HG03442 (cell line): ENCODE results near the gene TUBB4A.

Experiments
- ATAC-seq: cut with Tn5 transposase; IDR thresholded peaks from one replicate; pipeline ENCODE4 v1.9.1; 2021; ENCODE audit warnings: mild to moderate bottlenecking, moderate library complexity; ENCODE audit not compliant: unreplicated experiment

The TUBB4A gene

GRCh38 chr19:6472713-6473112, 29.4 kb downstream of the TUBB4A start:
- ATAC-seq = no peak

GRCh38 chr19:6471076-6471475, 31.0 kb downstream of the TUBB4A start:
- ATAC-seq = no peak

GRCh38 chr19:6470173-6470572, 31.9 kb downstream of the TUBB4A start:
- no peak for ATAC-seq

- no peak for ATAC-seq
These were observed 34.7 kb downstream of the TUBB4A start for GRCh38 chr19:6467384-6467783.

GRCh38 chr19:6466526-6467248, 35.4 kb downstream of the TUBB4A start:
- ATAC-seq = no peak

- no peak for ATAC-seq
These were observed 36.4 kb downstream of the TUBB4A start for GRCh38 chr19:6465663-6466062.

- ATAC-seq = no peak
These were observed 37.1 kb downstream of the TUBB4A start for GRCh38 chr19:6465006-6465405.

GRCh38 chr19:6464070-6464873, 37.8 kb downstream of the TUBB4A start, which contains the start of gene CRB3:
CRB3 (plus strand) TSS chr19:6464271; CDS start chr19:6464702, 431 bp downstream.
- no peak for ATAC-seq

GRCh38 chr19:6460099-6460884, 41.8 kb downstream of the TUBB4A start:
- ATAC-seq = peak; percentile 59

- ATAC-seq = peak; percentile 20
These were observed 42.6 kb downstream of the TUBB4A start, which contains the start of gene SLC25A23 for GRCh38 chr19:6459262-6460098. SLC25A23 (minus strand) TSS chr19:6459792; CDS start chr19:6459628, 164 bp downstream.

- ATAC-seq = no peak
These were observed 43.3 kb downstream of the TUBB4A start for GRCh38 chr19:6458695-6459261.

- ATAC-seq = no peak
These were observed 44.0 kb downstream of the TUBB4A start for GRCh38 chr19:6457958-6458694.

- ATAC-seq = no peak
These were observed 46.2 kb downstream of the TUBB4A start for GRCh38 chr19:6455924-6456323.

- no peak for ATAC-seq
These were observed 48.1 kb downstream of the TUBB4A start for GRCh38 chr19:6453951-6454565.

GRCh38 chr19:6452899-6453298, 49.2 kb downstream of the TUBB4A start:
- no peak for ATAC-seq

GRCh38 chr19:6452223-6452614, 49.9 kb downstream of the TUBB4A start:
- no peak for ATAC-seq

- no peak for ATAC-seq
These were observed 50.4 kb downstream of the TUBB4A start for GRCh38 chr19:6451583-6452222.

- ATAC-seq = no peak
These were observed 51.9 kb downstream of the TUBB4A start for GRCh38 chr19:6450166-6450565.
